CD4-positive, alpha-beta T cell treated with Interleukin-17A for 4 hours (primary cell): ENCODE measurements around the gene DSE.

ENCODE experiments used
- DNase-seq: peaks from one replicate; pipeline ENCODE4 v3.0.0-alpha.2; 2020; ENCODE audit warnings: mixed read lengths

DSE gene

GRCh38 chr6:116419069-116419786, 48.5 kb downstream of the DSE start:
- DNase-seq = no peak

GRCh38 chr6:116420341-116420740, 49.6 kb downstream of the DSE start:
- no peak for DNase-seq

- no peak for DNase-seq
Observed at GRCh38 chr6:116422238-116422637, 51.5 kb downstream of the DSE start.

GRCh38 chr6:116424001-116424400, 53.3 kb downstream of the DSE start:
- no peak for DNase-seq

GRCh38 chr6:116426551-116426950, 55.8 kb downstream of the DSE start:
- DNase-seq = no peak

GRCh38 chr6:116429111-116429510, 58.4 kb downstream of the DSE start:
- no peak for DNase-seq

GRCh38 chr6:116430860-116431259, 60.1 kb downstream of the DSE start:
- DNase-seq = no peak

- DNase-seq = no peak
Observed at GRCh38 chr6:116431964-116432595, 61.3 kb downstream of the DSE start.

- no peak for DNase-seq
Observed at GRCh38 chr6:116433206-116433712, 62.5 kb downstream of the DSE start.

- no peak for DNase-seq
Observed at GRCh38 chr6:116434056-116434725, 63.4 kb downstream of the DSE start.

- DNase-seq = no peak
Observed at GRCh38 chr6:116436586-116436985, 65.8 kb downstream of the DSE start.

- no peak for DNase-seq
Observed at GRCh38 chr6:116437656-116438055, 66.9 kb downstream of the DSE start.

GRCh38 chr6:116438590-116439448, 68.1 kb downstream of the DSE start:
- no peak for DNase-seq

GRCh38 chr6:116439522-116440051, 68.8 kb downstream of the DSE start:
- no peak for DNase-seq

- DNase-seq = no peak
Observed at GRCh38 chr6:116443105-116443504, 72.4 kb downstream of the DSE start.

- no peak for DNase-seq
Observed at GRCh38 chr6:116444092-116444491, 73.3 kb downstream of the DSE start.

GRCh38 chr6:116444575-116444974, 73.8 kb downstream of the DSE start:
- DNase-seq = no peak

- DNase-seq = no peak
Observed at GRCh38 chr6:116445102-116445501, 74.4 kb downstream of the DSE start.

GRCh38 chr6:116446399-116446798, 75.7 kb downstream of the DSE start:
- no peak for DNase-seq

- DNase-seq = no peak
Observed at GRCh38 chr6:116447052-116447451, 76.3 kb downstream of the DSE start.

GRCh38 chr6:116447496-116448011, 76.8 kb downstream of the DSE start:
- no peak for DNase-seq

GRCh38 chr6:116449565-116449964, 78.8 kb downstream of the DSE start:
- no peak for DNase-seq
